DMS153 treated with DMSO at 0.1 percent for 48 hours (cell line): ENCODE results near the gene TAS2R4.
"Not testable (repeated sequence)": the region's sequence is repeated elsewhere in the genome, so short reads cannot be mapped to it uniquely, and the experiment has no call there.

Experiments
- DNase-seq: peaks from one replicate; lab custom pipeline; 2025; ENCODE audit not compliant: unreplicated experiment; lab: John Stamatoyannopoulos, UW

The TAS2R4 gene, protein sequence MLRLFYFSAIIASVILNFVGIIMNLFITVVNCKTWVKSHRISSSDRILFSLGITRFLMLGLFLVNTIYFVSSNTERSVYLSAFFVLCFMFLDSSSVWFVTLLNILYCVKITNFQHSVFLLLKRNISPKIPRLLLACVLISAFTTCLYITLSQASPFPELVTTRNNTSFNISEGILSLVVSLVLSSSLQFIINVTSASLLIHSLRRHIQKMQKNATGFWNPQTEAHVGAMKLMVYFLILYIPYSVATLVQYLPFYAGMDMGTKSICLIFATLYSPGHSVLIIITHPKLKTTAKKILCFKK

GRCh38 chr7:141776374-141776773 lies at the start of gene TAS2R4:
TSS of gene TAS2R4 (plus strand) at chr7:141776674. CDS start at chr7:141778489, 1,815 bp downstream.
- DNase-seq: no peak

- DNase-seq: no peak
Observed at GRCh38 chr7:141729020-141729419, 47.5 kb upstream of the TAS2R4 start.

DNA sequence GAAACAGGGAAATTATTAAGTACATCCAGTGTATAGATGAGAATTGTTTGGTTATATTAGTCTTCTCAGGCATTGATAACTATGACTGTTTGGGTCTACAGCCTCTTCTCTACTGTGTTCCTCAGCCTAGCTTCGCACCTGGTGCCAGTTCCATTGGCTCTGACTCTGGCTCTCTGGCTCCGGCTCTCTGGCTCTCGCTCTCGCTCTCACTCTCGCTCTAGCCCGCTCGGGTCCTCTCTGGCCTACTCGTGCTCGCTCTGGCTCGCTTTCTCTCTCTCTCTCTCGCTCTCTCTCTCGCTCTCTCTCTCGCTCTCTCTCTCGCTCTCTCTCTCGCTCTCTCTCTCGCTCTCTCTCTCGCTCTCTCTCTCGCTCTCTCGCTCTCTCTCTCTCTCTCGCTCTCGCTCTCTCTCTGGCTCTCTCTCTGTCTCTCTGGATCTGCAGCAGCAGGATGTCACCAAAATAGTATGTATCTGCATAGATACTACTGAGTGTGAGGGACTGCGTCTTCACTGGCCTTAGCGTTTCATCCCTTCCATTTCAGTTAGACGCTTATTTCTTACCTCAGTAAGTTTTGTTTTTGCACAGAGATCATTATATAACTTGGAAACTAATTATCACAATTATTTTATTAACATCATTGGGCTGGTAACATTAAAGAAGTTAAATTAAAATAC lies 44.9 kb upstream of the TAS2R4 start:
- DNase-seq: no peak

DNA sequence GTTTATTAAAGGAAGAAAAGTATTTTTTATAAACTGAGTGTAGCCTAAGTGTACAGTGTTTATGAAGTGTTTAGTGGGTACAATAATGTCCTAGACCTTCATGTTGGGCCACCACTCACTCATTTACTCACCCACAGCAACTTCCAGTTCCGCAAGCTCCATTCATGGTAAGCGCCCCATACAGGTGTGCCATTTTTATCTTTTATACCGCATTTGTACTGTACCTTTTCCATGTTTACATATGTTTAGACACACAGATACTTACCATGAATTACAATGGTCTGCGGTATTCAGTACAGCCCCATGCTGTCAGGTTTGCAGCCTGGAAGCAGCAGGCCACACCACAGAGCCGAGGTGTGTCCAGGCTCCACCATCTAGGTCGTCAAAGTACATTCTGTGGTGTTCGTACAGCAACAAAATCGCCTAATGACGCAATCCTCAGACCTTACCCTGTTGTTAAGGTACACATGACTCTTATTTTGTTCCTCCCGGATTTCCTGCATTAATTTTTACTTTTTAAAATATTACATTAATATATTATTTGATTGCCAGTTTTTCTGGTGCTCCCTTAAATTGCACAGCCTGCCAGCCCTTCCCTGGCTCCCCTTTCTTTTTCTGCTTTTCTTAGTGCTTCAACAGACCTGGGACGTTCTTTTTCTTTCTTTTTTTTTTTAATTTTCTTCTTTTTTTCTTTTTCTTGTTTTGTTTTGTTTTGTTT lies 39.2 kb upstream of the TAS2R4 start:
- peak; percentile 9 for DNase-seq

GRCh38 chr7:141737836-141738591 lies 38.5 kb upstream of the TAS2R4 start, which contains the start of gene SSBP1:
TSS of gene SSBP1 (plus strand) at chr7:141738358. CDS start at chr7:141739167, 809 bp downstream.
- DNase-seq: peak; percentile 96

GRCh38 chr7:141738592-141739013 lies 37.9 kb upstream of the TAS2R4 start:
- DNase-seq: no peak

GRCh38 chr7:141739250-141739649 lies 37.2 kb upstream of the TAS2R4 start:
- no peak for DNase-seq

- no peak for DNase-seq
Observed at GRCh38 chr7:141742229-141742628, 34.2 kb upstream of the TAS2R4 start.

DNA sequence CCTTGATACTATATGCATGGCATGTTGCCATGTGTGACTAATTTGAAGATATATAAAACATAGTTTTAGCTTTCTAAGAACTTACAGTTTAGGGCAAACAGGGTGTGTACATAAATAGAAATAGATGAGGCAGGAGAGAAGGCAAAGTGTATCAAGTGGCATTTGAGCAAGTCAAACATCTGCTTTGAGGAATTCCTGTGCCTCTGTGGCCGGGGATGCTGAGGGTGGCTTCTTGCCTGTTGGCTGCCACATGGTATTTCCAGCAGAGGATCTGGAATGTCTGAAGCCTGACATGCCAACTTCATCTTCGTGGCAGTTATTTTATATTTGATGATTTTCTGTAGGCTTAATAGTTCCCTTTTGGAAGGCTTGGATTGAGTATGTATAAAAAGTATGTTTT lies 32.3 kb upstream of the TAS2R4 start:
- no peak for DNase-seq

DNA sequence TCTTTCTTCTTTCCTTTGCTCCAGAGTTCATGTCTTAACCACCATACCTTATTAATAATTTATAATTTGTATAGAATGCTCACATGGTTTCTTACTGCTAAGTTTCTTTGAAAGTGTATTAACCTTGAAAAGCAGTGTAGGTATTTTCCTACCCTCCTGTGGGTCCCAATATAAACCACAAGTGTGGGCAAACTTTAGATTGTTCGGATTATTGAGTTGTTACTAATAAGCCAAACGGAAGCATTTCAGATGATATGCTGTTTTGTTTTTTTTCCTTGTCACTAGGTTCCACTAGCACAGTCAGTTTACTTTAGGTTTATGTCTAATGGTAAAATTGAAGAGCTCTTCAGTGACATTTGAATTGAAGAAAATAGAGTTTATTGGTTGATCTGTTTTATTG lies 28.1 kb upstream of the TAS2R4 start:
- no peak for DNase-seq

DNA sequence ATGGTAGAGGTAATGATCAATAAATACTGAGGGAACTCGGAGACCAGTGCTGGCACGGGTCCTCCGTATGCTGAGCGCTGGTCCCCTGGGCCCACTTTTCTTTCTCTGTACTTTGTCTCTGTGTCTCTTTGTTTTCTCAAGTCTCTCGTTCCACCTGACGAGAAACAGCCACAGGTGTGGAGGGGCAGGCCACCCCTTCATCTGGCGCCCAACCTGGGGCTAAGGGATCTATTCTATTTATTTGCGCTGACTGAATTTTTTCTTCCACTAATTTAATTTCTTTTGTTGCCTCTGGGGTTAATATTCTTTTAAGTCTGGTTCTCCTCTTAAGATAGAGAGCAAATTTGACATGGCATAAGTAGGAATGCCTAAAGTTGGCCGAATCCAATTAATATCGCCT lies 24.6 kb upstream of the TAS2R4 start:
- not testable (repeated sequence) for DNase-seq

DNA sequence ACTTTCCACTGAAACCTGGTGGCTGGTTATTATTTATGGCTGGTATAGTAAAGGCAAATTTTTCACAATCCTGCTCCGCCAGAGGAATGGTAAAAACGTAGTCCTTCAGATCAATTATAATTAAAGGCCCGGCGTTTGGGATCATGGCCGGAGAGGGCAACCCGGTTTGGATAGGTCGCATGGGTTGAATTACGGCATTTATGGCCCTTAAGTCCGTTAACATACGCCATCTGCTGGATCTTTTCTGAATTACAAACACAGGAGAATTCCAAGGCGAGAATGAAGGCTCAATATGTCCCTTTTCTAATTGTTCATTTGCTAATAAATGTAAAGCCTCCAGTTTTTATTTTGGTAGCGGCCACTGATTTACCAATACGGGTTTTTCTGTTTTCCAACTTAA lies 23.8 kb upstream of the TAS2R4 start:
- DNase-seq: no peak

- no peak for DNase-seq
Observed at GRCh38 chr7:141754939-141755338, 21.5 kb upstream of the TAS2R4 start.

DNA sequence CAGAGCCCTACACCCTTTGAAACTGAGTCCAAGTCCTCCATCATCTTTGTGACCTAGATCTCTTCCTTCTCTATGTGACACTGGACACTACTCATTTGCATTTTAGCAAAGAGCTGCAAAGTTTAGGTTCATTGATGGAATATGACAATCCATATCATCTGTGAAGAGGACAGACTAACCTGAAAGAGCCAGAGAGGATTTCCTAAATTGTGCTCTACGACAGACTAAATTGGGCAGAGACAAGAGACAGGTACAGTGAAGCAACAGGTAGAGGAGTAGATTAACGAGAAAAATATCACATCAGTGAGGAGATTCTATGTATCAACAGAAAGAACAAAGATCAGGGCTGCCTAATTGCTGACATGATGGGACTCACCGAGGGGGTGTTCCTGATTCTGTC lies 12.7 kb upstream of the TAS2R4 start, which contains the start of gene TAS2R3:
Gene TAS2R3 (plus strand): TSS at position 301 of the 400 bp plus-strand sequence. CDS start 62 bp downstream, at position 363.
- no peak for DNase-seq

DNA sequence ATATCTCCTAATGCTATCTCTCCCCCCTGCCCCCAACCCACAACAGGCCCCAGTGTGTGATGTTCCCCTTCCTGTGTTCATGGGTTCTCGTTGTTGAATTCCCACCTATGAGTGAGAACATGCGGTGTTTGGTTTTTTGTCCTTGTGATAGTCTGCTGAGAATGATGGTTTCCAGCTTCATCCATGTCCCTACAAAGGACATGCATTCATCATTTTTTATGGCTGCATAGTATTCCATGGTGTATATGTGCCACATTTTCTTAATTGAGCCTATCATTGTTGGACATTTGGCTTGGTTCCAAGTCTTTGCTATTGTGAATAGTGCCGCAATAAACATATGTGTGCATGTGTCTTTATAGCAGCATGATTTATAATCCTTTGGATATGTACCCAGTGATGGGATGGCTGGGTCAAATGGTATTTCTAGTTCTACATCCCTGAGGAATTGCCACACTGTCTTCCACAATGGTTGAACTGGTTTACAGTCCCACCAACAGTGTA lies 6.3 kb upstream of the TAS2R4 start:
- DNase-seq: not testable (repeated sequence)

DNA sequence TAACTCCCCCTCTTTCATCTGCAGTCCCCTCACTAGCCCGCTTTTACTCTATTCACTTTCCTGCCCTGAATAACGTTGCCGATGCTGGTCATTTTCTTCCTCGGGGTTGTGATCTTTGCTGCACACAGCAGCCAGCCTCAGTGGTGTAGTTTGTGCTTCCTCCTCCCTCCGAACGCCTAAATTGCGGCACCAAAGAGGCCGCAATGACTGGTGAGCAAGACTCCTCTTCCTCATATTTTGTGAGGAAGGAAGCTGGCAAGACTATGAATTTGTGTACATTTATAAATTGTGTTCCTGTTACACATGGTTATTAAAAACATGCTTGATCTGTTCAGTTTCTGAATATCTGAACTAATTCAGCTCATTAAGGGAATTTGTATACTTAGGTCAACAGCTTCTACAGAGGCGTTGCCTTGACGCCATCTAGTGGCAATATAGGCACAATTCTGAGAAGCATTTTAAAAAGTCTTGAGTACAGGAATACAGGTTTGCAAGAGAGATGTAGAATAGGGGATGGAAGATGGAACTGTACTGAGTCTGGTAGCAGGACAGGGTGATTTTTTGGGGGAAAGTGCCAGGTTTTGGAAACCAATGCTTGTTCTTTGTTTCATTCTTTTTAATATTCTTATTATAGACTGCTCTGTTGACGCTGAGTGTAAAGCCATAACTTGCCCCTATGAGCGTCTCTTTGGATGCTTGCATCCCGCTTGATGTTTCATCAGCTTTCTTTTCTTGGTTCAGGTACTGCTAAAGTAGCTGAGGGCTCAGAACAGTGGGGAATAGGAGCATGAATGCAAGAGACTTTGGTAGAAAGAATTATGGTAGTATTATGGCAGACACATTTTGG lies 9.5 kb downstream of the TAS2R4 start:
- DNase-seq: peak; percentile 39

DNA sequence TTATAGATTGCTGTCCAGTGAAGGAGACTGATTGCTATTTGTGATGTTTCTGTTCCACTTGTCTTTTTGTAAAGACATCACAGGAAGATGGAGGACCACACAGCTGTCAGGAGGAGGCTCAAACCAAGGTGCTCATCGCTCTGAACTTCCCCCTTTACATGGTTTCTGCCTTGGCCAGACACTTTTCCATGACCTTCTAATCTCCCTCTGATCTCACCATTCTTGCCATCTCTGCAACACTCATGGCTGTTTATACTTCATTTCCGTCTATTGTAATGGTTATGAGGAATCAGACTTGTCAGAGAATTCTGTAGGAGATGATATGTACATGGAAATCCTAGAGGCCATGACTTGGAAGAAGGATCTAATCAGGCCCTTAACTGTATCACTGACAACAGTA lies 11.8 kb downstream of the TAS2R4 start:
- DNase-seq: no peak

DNA sequence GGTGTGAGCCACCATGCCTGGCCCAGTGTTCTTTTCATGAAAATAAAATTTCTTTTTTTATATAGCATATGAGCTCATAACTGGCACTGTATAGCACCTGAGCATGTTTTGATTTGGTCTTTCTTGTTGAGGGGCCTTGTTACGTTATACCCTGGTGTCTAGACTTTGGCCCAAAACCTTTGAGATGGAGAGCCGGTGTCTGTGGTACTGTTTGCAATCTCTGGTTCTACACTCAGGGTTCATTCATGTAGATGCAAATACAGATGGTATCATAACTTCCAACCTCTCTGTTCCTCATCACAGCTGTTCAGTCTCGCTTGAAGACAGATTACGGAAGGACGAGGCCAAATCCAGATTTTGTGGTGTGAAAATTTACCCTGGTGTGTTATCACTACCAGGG lies 13.4 kb downstream of the TAS2R4 start, which contains the start of gene TAS2R5:
Gene TAS2R5 (plus strand): TSS at position 301 of the 400 bp plus-strand sequence. CDS start 145 bp downstream, outside the sequence.
- no peak for DNase-seq

- no peak for DNase-seq
Observed at GRCh38 chr7:141792526-141792925, 16.1 kb downstream of the TAS2R4 start.

DNA sequence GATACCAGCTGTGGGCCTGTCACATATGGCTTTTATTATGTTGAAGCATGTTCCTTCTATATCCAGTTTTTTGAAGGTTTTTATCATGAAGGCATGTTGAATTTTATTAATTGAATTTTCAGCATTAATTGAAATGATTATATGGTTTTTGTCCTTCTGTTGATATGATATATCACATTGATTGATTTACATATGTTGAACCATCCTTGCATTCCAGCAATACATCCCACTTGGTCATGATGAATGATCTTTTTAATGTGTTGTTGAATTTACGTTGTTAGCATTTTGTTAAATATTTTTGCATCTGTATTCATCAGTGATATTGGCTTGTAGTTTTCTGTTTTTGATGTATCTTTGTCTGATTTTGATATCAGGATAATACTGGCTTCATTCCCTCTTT lies 43.6 kb downstream of the TAS2R4 start:
- no peak for DNase-seq
